Fibroblast of the aortic adventitia (primary cell): ENCODE measurements around the gene NLRC5. TPM values are rescaled to one million over a fixed set of nuclear protein-coding genes. Genes with fewer than 3 reads are reported as not detected.
"Not testable (repeated sequence)": the region's sequence is repeated elsewhere in the genome, so short reads cannot be mapped to it uniquely, and the experiment has no call there.

Source experiments
- DNase-seq: peaks from one replicate; pipeline ENCODE4 v3.0.0-alpha.2; 2010; ENCODE audit warnings: low read depth
- H3K4me3 ChIP-seq: 2 replicates; pipeline ENCODE4 v1.5.1; 2011; ENCODE audit warnings: low read depth, mild to moderate bottlenecking, control low read depth, low read length, moderate library complexity
- CTCF ChIP-seq: IDR thresholded peaks from 2 replicates; pipeline ENCODE4 v1.5.1; 2011; ENCODE audit warnings: mild to moderate bottlenecking, low read length, control low read depth, inconsistent platforms; ENCODE audit not compliant: insufficient read depth
- total RNA-seq: library from RNA; depleted of rRNA; stranded (reverse); fragments of >200 nt; gene quantifications from 2 replicates; pipeline ENCODE4 v1.2.3, GENCODE V29; 2012; ENCODE audit warnings: low replicate concordance

NLRC5 gene
- total RNA-seq, 1 donor, result 31.0 TPM

DNA sequence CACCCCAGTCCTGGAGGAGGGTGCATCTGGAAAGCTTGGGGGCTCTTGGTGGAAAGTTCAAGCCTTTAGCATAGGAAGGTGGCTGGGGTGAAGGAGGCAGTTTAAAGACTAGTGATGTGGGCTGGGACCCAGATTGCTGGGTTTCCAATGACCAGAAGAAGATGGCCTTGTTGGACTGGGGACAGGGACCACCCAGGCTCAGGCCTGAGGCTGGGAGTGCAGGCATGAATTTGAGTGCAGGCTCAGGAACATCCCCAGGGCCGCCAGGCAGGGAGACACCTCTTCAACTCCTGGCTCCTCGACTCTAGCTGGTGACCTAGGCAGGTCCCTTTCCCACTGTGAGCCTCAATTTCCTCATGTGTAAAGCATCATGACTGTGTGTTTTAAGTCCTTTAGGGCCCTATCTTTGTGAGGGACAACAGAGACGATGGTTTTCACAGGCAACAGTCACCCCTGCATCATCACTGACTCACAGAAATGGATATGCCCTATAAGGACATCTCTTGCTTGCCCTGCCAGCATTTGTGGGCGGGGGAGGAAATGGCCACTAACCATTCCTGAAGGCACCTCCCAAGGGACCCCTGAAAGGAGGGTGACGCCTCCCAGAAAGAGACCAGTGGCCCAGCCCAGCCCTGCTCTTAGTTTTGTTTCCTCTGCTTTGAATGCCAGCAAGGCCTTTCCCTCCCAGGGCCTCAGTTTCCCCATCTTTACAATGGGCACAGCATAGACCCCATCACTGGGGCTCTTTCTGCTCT lies 11.1 kb downstream of the NLRC5 start:
- no peak for TF ChIP-seq CTCF
- DNase-seq, result peak; percentile 92
- H3K4me3 ChIP-seq, result no peak overlapping the region

GRCh38 chr16:57001026-57001679 lies 11.8 kb downstream of the NLRC5 start:
- TF ChIP-seq CTCF, result no peak
- no peak overlapping the region for H3K4me3 ChIP-seq
- no peak for DNase-seq

DNA sequence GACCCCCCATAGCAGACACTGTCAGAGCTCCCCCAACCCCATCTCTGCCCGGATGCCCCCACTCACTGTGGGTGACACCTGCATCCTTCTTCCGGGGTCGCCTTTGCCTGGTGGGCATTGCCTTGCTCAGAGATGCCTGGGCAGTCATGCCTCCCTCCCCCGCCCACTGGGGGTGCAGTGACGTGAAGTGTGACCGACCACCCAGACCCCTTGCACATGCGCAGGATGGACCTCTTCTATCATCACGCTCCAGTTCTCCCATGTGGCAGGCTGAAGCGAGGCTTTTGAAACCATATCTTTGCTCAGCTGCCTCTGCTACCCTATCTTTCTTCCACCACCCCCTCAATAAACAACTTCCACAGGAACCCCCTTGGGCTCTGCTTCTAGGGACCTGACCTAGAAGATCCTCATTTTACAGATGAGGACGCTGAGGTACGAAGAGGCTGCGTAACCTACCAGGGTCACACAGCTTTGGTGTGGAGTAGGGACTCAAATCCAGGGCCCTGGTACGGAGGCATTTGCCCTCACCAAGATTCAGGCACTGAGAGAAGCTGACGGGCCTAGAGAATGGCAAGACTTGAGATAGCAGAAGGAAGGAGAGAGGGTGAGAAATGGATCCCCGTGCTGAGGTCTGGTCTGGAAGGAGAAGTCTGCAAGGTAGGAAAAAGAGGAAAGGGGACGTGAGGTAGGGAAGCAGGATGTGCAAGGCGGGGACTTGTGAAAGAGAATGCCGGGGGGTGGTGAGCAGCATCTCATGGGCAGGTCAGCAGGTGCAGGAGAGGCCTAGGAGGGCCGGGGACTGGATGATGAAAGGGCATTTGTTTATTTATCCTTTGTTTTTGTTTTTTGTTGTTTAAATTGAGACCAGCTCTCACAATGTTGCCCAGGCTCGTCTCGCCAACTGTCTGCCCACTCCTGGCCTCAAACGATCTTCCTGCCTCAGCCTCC lies 14.4 kb downstream of the NLRC5 start:
- no peak for DNase-seq
- no peak for TF ChIP-seq CTCF
- H3K4me3 ChIP-seq, result no peak overlapping the region

DNA sequence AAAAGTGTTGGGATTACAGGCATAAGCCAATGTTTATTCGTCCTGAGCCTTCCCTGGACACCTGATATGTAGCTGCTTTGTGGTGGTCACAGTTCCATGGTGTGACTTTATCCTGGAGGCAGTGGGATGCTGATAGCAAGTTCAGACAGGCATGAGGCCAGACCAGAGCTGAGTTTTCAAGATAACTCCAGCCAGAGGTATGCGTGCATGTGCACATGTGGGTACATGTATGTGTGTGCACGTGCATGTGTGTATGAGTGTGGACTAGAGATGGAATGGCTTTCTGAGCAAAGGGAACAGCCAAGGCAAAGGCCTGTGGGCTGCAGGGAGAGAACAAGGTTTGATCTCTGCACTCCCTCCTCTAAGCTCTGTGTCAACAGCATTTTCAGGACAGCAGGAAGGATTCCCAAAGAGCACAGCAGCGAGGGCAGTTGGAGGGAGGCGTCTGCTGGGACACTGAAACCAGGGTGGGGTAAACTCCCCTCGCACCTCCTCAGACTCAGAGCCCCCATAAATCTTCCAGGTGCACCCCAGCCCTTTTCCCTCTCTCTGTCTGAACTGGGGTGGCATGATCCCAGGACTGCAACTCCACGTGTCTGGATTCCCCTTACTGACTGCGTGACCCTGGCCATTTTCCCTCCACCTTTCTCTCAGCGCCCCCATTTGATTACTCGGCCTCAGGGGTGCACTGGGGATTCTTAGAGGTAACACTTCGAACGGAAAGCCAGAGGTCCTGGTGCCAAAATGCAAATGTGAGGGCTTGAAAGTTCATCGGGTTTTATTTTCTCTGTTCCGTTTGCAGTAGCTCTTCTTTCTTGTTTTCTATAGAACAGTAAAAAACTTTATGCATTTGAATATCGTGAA lies 15.3 kb downstream of the NLRC5 start:
- H3K4me3 ChIP-seq, result no peak overlapping the region
- no peak for TF ChIP-seq CTCF
- DNase-seq, result no peak

DNA sequence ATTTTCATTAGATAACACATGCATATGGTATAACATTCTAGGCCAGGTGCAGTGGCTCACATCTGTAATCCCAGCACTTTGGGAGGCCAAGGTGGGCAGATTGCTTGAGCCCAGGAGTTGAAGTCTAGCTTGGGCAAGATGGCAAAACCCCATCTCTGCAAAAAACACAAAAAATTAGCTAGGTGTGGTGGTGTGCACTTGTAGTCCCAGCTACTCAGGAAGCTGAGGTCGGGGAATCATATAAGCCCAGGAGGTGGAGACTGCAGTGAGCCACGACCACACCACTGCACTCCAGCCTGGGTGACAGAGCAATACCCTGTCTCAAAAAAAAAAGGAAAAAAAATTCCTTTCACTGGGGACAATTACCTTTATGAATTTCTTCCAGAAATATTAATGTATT lies 16.2 kb downstream of the NLRC5 start:
- DNase-seq, H3K4me3 ChIP-seq: not testable (repeated sequence)

- no peak overlapping the region for H3K4me3 ChIP-seq
- TF ChIP-seq CTCF, result no peak
- DNase-seq, result no peak
Measured at GRCh38 chr16:57007050-57007449, 17.7 kb downstream of the NLRC5 start.
